Natural killer cell (primary cell): ENCODE results near the gene SRGAP3. TPM values are rescaled to one million over a fixed set of nuclear protein-coding genes. Genes with fewer than 3 reads are reported as not detected.

Experiments
- ATAC-seq, 3 donors: fragments of 150-1000 bp in 2 of 3; fragments of 200-7000 bp in 1 of 3; cut with Tn5 transposase; 1 replicate in 1 of 3; 2 replicates in 2 of 3; pipeline ENCODE4 v1.10.0; 2021; ENCODE audit warnings: mild to moderate bottlenecking in 2 of 3, moderate library complexity in 2 of 3
- DNase-seq, 2 donors: peaks; one replicate each; pipeline versions ENCODE4 v3.0.0 to v3.0.0-alpha.2; 2013 to 2021; ENCODE audit warnings: mixed read lengths in 1 of 2
- H3K27ac ChIP-seq: one replicate; pipeline ENCODE4 v1.5.1; 2013; ENCODE audit warnings: mild to moderate bottlenecking, low read length
- H3K27me3 ChIP-seq: one replicate; pipeline ENCODE4 v1.6.1; 2013; ENCODE audit warnings: low read length; ENCODE audit not compliant: control insufficient read depth, insufficient read depth
- H3K36me3 ChIP-seq: one replicate; pipeline ENCODE4 v1.6.1; 2013; ENCODE audit warnings: low read length; ENCODE audit not compliant: control insufficient read depth, insufficient read depth
- H3K4me1 ChIP-seq: one replicate; pipeline ENCODE4 v1.6.1; 2013; ENCODE audit warnings: low read length; ENCODE audit not compliant: control insufficient read depth, insufficient read depth
- H3K4me3 ChIP-seq: one replicate; pipeline ENCODE4 v1.5.1; 2013; ENCODE audit warnings: low read length
- H3K9me3 ChIP-seq: one replicate; pipeline ENCODE4 v1.6.1; 2013; ENCODE audit warnings: low read length; ENCODE audit not compliant: control insufficient read depth, insufficient read depth
- H3K27ac Mint-ChIP-seq, 2 donors: one replicate each; pipeline ENCODE4 v1.8.0; 2022; ENCODE audit warnings: mild to moderate bottlenecking in 2 of 2, mixed read lengths in 2 of 2, moderate library complexity in 1 of 2
- H3K27me3 Mint-ChIP-seq, 2 donors: one replicate each; pipeline ENCODE4 v1.8.0; 2022; ENCODE audit warnings: low read depth in 2 of 2, mixed read lengths in 2 of 2
- H3K36me3 Mint-ChIP-seq: one replicate; pipeline ENCODE4 v1.8.0; 2022; ENCODE audit warnings: mixed read lengths
- H3K4me1 Mint-ChIP-seq, 2 donors: one replicate each; pipeline ENCODE4 v1.8.0; 2022; ENCODE audit warnings: mixed read lengths in 2 of 2
- H3K4me3 Mint-ChIP-seq: one replicate; pipeline ENCODE4 v1.8.0; 2022; ENCODE audit warnings: mild to moderate bottlenecking, moderate library complexity, mixed read lengths
- H3K9me3 Mint-ChIP-seq, 2 donors: one replicate each; pipeline ENCODE4 v1.8.0; 2022; ENCODE audit warnings: mixed read lengths in 2 of 2
- WGBS: methylation state at CpG from one replicate; pipeline ENCODE4 v1.1.7; 2013; ENCODE audit warnings: missing lambda C conversion rate; ENCODE audit not compliant: insufficient coverage; 5-methylcytosine and 5-hydroxymethylcytosine counted together
- intact Hi-C: fragments of 100-400 bp; cut with micrococcal nuclease; formaldehyde crosslinking; loops from one replicate; pipeline ENCODE4 v1.14.2; 2022
- total RNA-seq, 4 donors: library from RNA; stranded (reverse); fragments of 120-200 nt in 1 of 4; gene quantifications; one replicate each; pipeline versions ENCODE4 v1.2.3 to v1.2.4, GENCODE V29; 2013 to 2022
- TF ChIP-seq, protein P1 (sequence below): fragments of 200-600 bp; IDR thresholded peaks from one replicate; pipeline ENCODE4 v1.8.0; 2022; ENCODE audit warnings: antibody characterized with exemption

Gene SRGAP3
- total RNA-seq, 3 donors from 2014 or later (not counting 1 experiment from before 2014, with no cell fraction given) = 2.5 to 14.9 (median 3.0) TPM

DNA sequence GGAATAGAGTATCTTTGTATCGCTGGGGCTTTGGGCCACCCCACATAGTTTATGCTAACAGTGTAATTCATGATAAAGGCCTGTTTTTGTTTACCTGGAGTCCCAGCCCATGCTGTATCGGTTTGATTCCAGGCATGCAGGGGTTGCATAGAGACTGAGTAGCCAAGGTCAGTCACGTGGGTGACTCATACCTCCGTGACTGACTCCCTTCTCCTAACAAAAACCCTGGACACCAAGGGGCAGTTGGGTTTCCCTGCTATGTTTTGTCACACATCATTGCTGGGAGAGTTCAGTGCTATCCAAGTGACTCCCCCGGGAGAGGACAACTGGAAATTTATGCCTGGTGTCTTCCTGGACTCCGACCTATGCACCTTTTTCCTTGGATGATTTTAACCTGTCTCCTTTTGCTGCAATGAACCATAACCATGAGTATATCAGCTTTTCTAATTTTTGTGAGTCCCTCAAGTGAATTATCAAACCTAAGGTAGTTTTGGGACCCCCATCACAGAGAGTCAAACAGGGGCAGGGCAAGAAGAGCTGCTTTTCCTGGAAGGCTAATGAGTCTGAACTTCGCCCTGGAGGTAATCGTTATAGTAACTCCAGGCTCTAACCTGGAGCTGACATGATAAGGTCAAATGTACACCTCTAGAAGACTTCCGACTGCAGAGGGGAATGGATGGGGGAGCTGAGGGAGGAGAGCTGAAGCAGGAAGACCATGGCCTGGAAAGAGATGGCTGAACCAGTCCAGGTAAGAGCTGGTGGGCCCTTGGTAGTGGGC is 57.0 kb downstream of the SRGAP3 start:
- no peak overlapping the region for H3K27ac Mint-ChIP-seq
- H3K36me3 ChIP-seq = no peaks in the 10 kb centered on the region
- no peaks in the 10 kb centered on the region for H3K4me1 ChIP-seq
- DNase-seq (no peak), ATAC-seq (no peak)
- H3K27me3 Mint-ChIP-seq = peaks cover 6 to 8% of the 10 kb centered on the region in 2 donors
- H3K9me3 Mint-ChIP-seq = no peaks in the 10 kb centered on the region
- no peak overlapping the region for H3K27ac ChIP-seq
- H3K4me3 ChIP-seq = no peak overlapping the region
- intact Hi-C loops = no loop called here
- no peaks in the 10 kb centered on the region for H3K27me3 ChIP-seq
- no peaks in the 10 kb centered on the region for H3K9me3 ChIP-seq
- H3K36me3 Mint-ChIP-seq = no peaks in the 10 kb centered on the region
- TF ChIP-seq, protein P1, sequence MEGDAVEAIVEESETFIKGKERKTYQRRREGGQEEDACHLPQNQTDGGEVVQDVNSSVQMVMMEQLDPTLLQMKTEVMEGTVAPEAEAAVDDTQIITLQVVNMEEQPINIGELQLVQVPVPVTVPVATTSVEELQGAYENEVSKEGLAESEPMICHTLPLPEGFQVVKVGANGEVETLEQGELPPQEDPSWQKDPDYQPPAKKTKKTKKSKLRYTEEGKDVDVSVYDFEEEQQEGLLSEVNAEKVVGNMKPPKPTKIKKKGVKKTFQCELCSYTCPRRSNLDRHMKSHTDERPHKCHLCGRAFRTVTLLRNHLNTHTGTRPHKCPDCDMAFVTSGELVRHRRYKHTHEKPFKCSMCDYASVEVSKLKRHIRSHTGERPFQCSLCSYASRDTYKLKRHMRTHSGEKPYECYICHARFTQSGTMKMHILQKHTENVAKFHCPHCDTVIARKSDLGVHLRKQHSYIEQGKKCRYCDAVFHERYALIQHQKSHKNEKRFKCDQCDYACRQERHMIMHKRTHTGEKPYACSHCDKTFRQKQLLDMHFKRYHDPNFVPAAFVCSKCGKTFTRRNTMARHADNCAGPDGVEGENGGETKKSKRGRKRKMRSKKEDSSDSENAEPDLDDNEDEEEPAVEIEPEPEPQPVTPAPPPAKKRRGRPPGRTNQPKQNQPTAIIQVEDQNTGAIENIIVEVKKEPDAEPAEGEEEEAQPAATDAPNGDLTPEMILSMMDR = no peak
- WGBS = 86% methylated on average over 9 of the region's 9 CpGs
- no peaks in the 10 kb centered on the region for H3K4me1 Mint-ChIP-seq
- no peak overlapping the region for H3K4me3 Mint-ChIP-seq

DNA sequence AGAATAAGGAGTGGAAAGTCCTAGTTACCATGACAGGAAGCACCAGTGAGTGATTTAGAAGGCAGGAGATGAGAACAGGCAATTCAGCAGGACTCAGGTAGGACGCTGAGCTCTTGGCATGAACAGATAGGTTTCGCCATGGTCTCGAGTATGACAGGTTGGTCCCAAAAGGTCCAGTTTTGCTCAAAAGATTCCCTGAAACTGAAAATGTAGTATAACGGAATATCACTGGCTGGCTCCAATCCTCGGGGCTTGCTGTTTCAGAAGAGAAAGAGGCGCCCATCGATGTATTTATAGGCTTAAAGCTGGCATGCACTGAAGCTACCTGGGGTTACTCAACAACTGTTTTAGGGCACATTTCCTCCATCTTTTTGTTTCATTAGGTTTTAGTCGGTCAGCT is 59.2 kb downstream of the SRGAP3 start:
- H3K4me1 ChIP-seq = no peaks in the 10 kb centered on the region
- H3K4me3 ChIP-seq = no peak overlapping the region
- no peaks in the 10 kb centered on the region for H3K27me3 ChIP-seq
- WGBS = 93% methylated on average over 8 of the region's 8 CpGs
- Mint-ChIP-seq H3K36me3 (no peaks in the 10 kb centered on the region), H3K27ac (no peak overlapping the region), H3K4me3 (no peak overlapping the region), H3K27me3 (peaks cover 0 to 5% of the 10 kb centered on the region in 2 donors), H3K9me3 (no peaks in the 10 kb centered on the region), H3K4me1 (no peaks in the 10 kb centered on the region)
- H3K36me3 ChIP-seq = no peaks in the 10 kb centered on the region
- H3K9me3 ChIP-seq = no peaks in the 10 kb centered on the region
- intact Hi-C loops = no loop called here
- DNase-seq (no peak), ATAC-seq (no peak)
- no peak overlapping the region for H3K27ac ChIP-seq
- TF ChIP-seq, protein P1 = no peak

DNA sequence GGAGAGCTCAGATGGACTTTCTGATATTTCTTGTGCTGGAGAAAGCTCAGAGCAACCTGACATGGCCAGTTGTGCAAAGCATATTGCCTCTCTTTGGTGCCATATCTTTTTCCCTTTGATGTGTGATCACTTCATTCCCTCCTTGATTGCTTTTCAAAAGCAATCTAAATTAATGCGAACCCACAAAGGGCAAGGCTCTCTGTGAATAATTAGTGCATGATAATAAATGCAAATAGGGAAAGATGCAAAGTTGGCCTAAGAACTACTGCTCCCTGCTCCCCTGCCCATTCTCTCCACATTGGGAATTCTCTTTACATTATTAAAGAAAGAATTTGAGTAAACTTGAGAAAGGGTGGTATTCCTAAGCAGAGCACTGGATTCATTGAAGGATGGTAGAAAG is 60.9 kb downstream of the SRGAP3 start:
- H3K36me3 ChIP-seq = no peaks in the 10 kb centered on the region
- H3K4me3 Mint-ChIP-seq = no peak overlapping the region
- no peak overlapping the region for H3K27ac ChIP-seq
- ATAC-seq (no peak), DNase-seq (no peak)
- H3K9me3 Mint-ChIP-seq = no peaks in the 10 kb centered on the region
- no peak overlapping the region for H3K27ac Mint-ChIP-seq
- no peaks in the 10 kb centered on the region for H3K4me1 ChIP-seq
- TF ChIP-seq, protein P1 = no peak
- H3K27me3 ChIP-seq = no peaks in the 10 kb centered on the region
- peaks cover 0 to 5% of the 10 kb centered on the region in 2 donors for H3K27me3 Mint-ChIP-seq
- WGBS = no CpG with 5 or more reads among the region's 1 CpG
- no peak overlapping the region for H3K4me3 ChIP-seq
- no peaks in the 10 kb centered on the region for H3K36me3 Mint-ChIP-seq
- no peaks in the 10 kb centered on the region for H3K9me3 ChIP-seq
- H3K4me1 Mint-ChIP-seq = no peaks in the 10 kb centered on the region
- intact Hi-C loops = no loop called here

DNA sequence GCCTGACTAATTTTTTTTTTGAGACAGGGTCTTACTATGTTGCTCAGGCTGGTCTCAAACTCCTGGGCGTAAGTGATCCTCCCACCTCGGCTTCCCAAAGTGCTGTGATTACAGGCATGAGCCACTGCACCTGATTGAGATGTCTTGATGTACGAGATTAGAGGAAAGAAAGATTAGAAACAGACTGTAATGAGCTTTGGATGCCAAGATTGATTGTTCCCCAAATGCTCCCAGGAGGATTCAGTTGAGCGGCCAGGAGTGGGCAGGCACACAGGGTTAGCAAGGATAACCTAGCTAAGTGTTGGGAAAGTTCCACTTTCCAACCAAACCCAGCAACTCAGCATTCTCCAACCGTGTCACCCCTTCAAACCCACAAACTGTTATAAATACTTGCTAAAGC is 63.7 kb downstream of the SRGAP3 start:
- H3K27me3 ChIP-seq = no peaks in the 10 kb centered on the region
- ATAC-seq (no peak), DNase-seq (no peak)
- intact Hi-C loops = no loop called here
- no peaks in the 10 kb centered on the region for H3K36me3 ChIP-seq
- H3K4me3 ChIP-seq = no peak overlapping the region
- WGBS = 83% methylated on average over 5 of the region's 5 CpGs
- Mint-ChIP-seq H3K27me3 (peaks cover 0 to 5% of the 10 kb centered on the region in 2 donors), H3K4me1 (peaks cover 4 to 6% of the 10 kb centered on the region in 2 donors), H3K27ac (no peak overlapping the region), H3K9me3 (no peaks in the 10 kb centered on the region), H3K36me3 (no peaks in the 10 kb centered on the region), H3K4me3 (no peak overlapping the region)
- no peak overlapping the region for H3K27ac ChIP-seq
- TF ChIP-seq, protein P1 = no peak
- H3K4me1 ChIP-seq = peaks cover 4% of the 10 kb centered on the region
- no peaks in the 10 kb centered on the region for H3K9me3 ChIP-seq
